HG03520 (cell line): ENCODE data around the gene HCN4.
"Not testable (repeated sequence)": the region's sequence is repeated elsewhere in the genome, so short reads cannot be mapped to it uniquely, and the experiment has no call there.

ENCODE experiments used
- ATAC-seq: cut with Tn5 transposase; IDR thresholded peaks from one replicate; pipeline ENCODE4 v1.9.1; 2021; ENCODE audit warnings: mild to moderate bottlenecking, moderate library complexity; ENCODE audit not compliant: unreplicated experiment

Gene HCN4

DNA sequence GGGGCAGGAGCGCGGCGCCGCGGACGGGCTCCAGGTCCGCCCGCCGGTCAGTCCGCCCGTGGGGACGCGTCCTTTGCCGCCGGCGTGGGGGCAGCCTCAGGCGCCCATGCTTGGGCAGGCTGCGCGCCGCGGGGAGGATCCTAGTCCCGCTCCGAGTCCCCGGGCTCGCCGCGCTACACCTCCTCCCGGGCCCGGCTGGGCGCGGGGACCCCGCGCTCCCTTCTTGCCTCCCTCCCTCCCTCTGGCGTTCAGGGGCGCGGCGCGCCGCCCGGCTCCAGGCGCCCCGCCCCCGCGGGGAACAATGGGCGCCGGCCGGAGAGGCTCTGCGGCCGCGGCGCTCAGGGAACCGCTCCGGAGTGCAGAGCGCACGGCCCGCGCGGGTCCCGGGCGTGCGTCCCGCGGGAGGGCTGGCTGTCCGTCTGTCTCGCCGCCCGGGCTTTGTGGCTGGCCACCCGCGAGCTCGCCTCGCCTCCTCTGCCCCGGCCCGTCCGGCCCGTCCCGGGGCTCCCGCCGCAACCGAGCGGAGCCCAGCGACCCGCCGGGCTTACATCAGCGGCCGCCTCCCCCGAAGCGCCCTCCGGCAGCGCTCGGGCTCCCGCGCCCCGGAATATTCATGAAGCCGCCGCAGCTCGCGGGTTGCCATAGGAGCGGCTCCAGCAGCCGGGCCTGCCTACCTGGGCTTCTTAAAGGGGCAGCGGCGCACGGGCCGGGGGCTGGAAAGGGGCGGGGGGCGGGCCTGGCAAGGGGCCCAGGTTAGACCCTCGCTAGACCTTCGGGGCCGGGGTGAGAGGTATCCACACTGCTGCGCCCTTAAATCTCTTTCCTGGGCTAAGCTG, at the start of gene HCN4:
TSS of gene HCN4 (minus strand) at position 658 of the 836 bp plus-strand sequence. CDS start 688 bp downstream, outside the sequence.
- ATAC-seq = no peak

DNA sequence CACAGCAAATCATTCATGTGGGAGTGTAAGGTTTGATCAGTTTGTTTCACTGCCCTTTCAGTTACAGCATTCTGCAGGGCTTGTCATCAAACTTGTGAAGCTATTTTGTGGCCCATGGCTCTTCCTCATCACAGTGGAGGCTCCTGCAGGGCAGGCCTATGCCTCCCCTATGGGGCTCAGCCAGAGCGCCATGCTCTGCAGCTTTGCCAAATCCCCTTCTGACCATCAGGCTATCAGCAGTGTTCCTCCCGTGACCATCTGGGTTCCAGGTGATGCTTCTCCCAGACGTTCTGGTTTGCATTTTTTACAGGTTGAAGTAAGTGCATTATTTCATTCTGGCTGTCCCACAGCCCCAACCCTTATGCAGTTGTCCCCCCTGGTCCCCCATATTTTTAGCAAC, 46.1 kb upstream of the HCN4 start:
- no peak for ATAC-seq

DNA sequence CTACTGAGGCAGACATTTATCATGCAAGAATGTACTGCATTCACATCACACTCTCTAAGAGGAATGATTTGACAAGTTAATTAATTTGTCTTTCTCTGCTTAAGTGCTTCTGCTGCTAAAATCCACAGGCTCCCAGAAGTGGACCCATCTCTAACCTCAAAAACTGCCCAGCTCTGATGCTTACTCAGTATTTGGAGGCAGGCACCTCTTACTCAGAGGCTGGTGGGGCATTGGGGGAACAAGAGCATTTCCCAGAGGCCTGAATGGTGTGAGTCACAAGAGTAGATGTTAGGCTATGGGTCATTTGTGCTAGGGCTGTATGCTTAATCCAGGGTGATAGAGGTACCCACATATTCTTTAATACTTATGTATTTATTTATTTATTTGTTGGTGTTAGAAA, 34.4 kb upstream of the HCN4 start:
- ATAC-seq = no peak

DNA sequence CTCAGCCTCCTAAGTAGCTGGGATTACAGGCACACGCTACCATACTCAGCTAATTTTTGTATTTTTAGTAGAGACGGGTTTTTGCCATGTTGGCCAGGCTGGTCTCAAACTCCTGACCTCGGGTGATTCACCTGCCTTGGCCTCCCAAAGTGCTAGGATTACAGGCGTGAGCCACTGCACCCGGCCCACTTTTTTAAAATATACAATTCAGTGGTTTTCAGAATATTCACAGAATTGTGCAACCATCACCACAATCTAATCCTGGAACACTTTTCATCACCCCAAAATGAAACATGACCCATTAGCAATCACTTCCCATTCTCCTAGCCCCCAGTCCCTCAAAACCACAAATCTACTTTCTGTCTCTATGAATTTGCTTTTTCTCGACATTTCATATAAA, 31.5 kb upstream of the HCN4 start:
- ATAC-seq = not testable (repeated sequence)

DNA sequence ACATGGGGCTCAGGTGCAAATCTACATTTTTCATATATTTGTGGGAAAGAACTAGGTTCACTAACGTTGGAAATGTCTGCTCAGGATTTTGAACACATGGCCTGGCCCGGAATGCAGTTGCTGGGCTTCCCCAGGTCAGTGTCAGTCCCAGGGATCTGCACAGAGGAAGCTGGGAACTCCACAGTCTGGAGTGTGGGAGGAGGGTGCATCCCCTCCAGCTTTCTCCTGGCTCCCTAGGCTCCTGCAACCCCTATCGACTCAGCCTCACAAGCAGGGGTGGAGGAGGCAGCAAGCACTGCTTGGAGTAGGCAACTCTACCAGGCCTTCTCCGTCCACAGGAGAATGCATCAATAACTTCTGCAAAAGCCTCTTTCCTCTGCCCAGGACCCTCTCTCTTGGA, 30.1 kb upstream of the HCN4 start:
- no peak for ATAC-seq

DNA sequence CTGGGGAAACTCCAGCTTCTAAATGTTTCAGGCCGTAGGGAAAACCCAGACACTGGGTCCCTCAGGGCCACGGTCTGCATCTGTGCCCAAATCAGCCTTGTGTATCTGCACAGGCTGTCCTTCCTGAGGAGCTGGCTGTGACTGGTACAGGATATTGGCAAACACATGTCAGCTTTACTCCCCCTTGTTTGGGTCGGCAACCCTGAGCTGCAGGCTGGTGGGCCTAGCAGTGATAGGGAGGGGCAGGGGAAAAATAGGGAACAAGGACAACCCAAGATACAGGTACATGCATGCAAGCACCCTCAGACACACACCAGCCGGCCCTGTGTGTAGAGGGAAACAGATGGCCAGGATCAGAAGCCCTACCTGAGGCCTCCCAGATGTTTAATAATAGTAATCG, 28.7 kb upstream of the HCN4 start:
- ATAC-seq = no peak

DNA sequence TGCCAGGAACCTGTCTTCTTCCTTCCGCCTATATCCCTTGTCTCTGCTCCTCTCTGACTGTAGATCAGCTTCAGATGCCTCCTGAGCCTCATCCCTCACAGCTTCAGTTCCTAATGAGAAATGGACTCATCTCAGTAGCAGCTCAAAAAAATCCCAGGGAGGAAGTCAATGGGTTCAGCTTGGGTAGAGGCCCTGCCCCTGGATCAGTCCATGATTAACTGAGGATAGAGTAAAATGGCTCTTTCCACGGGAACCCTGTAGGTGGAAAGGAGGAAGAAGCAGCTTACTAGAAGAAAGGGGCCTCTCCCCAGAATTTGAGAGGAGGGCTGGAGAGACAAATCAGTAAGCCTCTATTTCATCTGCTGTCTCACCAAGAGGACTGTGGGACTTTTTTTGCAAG, 26.9 kb upstream of the HCN4 start:
- ATAC-seq = no peak

DNA sequence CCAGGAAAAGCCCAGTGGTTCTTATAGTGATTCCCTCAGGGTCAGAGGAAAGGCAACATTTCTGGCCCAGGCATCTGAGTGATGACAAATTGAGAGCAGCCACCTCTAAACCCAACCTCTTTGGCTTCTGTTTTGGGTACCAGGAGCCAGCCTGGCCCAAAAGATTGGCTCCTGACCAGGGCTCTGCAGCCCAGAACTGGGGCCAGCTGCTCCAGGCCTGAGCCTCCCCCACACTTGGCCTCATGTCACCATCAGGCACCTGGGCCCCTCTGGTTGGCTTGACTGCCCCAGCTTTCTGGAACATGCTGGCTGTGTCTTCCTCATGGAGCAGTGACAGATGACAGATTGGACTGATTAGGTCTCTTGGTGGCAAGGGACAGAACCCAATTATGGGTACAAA, 26.0 kb upstream of the HCN4 start:
- no peak for ATAC-seq

DNA sequence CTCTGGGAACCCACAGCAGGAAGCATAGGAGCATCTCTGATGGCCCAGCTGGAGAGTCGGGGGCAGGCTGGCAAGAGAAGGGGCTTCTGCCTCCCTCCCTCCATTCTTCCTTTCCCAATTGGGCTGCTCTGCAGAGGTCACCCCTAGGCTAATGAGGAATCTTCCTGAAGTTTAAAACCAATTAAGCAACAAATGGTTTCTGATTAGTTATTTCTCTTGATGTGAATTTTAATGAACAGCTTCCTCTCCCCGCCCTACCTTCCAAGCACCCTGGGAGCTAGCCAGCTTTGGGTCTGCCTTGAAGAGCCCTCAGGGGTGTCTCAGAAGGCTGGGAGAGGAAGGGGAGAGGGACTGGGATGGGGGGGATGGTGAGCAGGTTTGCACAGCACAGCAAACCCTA, 24.6 kb upstream of the HCN4 start:
- ATAC-seq = no peak

DNA sequence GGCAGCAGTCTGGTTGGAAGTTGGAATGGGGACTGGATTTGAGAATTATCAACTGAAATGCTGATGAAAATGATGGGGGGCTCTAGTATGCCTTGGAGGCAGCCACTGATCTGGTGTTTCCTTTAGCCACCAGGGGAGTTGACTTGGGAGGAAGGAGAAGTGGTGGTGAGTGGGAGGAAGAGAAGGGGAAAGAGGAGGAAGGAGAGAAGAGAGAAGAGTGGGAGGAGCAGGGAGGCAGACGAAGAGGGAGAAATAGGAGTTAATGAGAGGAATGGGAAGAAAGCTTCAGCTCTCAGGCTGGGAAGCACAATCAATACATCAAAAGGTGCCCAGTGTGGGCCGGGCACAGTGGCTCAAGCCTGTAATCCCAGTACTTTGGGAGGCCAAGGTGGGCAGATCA, 23.3 kb upstream of the HCN4 start:
- no peak for ATAC-seq

DNA sequence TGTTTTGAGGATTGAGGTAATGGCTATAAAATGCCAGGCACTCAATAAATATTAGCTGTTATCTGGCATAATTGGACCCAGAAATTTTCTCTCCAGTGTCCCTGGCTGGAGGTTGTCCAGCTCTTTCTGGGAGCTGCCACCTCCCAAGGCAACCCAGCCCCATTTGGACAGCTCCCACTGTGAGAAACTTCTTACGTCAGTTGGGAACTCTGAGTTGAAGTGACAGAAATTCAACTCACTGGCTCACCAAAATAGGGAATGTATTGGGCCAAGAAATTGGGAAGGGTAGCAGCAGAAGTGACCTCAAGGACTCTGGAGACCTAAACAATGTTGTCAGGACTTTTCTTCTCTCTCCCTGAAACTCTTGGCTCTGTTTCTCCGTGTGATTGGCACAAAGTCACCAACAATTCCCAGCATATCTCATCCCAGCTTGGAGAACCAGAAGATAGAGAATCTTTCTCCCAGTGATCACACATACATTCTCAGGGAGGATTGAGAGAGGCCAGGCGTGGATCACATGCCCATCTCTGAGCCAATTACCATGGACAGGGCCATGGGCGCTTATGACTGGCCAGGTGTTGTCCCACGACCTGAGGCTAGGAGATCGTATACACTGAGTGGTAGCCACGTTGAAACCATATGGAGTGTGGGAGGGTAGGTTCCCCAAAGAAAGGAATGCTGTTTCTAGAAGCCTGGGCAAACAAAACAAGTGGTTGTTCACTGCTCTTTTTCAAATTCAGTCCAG, 22.5 kb upstream of the HCN4 start:
- no peak for ATAC-seq

DNA sequence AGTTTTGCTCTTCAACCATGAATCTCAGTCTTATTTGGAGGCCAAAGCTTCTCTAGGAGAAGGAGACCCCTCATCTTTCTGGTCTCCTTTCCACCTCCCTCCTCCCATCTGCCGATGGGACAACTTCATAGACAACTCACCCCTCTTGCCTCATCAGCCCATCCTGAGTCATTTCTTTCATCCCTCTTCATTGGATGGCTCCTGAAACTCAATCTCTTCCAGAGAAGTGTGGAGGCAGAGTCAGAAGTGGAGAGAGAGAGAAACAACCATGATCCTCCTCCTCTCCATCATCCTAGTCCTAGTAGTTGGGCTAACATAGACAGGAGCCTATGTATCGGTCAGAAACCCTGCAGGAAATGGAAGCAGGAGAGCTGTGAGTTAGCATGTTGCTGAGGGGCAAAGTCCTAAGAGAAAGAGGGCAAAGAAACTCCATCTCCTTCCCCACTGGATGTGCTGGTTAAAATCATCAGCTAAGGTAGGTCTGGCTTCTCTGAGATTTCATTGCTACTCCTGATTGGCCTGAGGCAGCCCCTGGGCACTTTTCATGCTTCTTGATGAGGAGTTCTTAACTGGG, 21.3 kb upstream of the HCN4 start:
- no peak for ATAC-seq

DNA sequence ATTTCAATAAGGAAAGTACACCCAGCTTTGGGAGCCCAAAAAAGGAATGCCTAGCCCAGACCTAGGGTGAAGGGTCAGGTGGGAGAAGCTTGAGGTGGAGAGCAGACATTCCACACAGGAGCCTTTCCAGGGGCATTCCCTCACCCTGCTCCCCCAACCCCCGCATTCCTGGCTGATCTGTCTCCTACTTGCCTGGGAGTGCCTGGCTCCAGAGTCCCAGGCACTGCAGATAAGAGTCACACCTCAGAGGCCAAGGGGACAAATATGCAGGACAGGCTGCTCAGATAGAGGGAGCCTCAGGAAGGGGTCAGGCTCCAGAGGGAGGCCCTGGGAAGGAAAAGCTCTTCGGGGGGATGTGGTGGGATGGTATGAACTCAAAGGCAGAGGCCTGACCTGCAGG, 20.8 kb upstream of the HCN4 start:
- no peak for ATAC-seq

DNA sequence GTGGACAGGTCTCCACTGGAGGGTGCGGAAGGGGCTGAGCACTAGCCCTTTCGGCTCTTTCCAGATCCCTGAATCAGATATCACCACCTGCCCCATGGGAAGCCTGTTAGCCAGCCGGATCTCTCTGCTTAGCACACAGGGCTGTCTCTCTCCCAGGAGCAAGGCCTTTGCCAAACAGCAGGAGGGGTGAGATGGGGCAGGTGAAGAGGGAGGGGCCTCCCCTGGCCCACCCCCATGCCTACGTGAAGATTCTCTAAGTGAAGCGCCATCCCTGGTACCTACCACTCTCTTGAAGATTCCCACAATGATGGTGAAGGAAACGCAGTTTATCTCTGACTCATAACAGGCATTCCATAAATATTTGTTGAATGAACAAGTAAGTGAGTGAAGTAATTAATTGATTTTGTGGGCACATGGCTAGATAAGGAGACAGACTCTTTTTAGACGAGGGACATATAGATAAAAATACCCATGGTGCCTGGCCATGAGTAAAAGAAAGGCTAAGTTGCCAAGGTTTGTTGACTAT, 19.6 kb upstream of the HCN4 start:
- ATAC-seq = no peak

DNA sequence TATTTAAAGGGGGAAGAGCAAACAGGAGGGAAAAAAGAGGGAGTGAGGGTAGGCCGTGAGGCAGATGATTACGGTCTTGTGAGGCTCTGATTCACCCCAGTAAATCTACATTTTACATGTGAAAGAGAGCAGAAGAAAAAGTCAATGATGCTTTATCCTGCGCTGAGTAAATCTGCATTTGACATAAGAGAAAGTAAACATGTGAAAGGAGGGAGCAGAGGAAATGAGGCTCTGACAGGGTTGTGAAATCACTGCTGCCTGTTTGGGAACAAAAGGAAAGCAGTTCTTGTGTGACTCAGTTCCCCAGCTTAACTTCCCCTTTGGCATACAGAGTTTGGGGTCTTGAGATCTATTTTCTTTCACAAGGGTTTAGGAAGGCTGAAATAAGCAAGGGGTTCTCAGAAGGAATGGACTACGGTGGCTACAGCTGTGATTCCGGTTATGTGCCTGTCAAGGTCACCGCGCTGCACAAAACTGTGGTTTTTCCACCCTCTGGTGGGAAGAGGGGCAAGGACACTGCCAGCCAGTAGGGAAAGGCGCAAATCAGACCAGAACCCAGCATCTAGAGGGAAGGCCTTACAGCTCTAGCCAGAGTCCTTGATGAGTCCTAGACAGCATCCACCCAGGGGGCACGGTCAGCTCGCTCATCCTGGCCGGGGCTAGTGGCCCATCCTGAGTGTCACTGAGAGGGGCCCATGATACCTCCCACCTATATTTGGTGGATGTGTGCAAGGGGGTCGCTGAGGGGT, 18.9 kb upstream of the HCN4 start:
- ATAC-seq = no peak

DNA sequence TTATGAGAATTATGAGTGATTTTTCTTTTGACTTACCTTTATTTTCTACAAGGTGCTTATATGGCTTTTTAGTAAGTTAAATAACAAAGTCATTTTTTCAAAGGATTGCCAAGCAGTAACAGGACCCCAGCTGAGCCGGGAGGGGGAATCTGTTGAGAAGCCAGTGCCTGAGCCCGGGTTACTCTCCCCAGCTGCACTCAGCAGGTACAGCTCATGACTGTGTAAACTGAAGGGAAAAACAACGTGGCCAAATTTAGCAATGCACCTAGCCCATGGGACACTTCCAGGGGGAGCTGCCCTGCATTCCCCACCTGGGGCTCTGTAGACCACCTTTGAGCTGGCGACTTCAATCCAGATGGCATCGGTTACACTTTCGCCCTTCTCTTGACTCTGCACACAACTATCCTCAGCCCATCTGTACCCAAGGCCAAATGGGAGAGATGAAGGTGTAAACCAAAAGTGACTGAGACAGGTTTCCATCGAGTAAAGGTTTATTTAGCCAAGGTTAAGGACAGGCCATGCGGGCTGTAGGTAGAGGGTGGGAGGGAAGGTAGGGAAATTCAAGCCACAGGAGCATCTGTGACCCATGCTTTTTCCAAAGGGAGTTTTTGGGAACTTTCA, 18.2 kb upstream of the HCN4 start:
- ATAC-seq = no peak

DNA sequence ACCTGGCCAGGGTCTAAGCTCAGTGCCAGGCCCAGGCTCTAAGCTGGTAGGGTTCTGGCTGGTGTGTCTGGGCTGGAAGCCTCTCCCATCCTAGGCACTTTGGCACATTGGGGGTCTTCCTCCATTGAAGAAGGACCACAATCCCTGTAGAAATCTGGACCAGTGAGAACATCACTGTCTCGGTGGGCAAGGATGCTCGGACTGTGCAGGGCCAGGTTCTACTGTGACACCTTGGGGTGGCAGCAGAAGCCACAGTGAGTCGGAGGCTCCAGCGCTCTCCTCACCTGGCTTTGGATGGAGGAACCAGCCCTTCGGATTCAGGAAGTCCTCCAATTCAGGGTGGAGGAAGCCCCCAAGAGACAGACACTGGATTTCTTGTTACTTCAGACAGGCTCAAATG, 17.5 kb upstream of the HCN4 start:
- ATAC-seq = no peak

DNA sequence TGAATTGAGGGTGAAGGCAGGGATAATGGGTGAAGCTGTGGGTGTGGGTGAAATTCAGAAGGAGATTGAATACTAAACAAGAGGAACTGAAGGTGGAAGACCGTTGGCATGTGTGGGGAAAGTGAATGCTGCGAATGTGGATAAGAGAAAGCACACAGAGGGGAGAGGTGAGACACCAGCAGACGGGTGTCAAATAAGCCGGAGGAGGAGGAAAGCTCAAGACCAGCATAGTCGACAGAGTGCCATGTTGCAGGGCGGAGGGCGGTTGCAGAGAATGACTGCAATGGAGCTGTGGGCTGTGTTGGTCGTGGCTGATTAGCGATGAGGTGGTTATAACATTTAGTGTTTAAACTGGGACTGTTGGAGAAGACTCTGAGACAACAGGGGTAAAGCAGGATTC, 16.4 kb upstream of the HCN4 start:
- ATAC-seq = no peak

DNA sequence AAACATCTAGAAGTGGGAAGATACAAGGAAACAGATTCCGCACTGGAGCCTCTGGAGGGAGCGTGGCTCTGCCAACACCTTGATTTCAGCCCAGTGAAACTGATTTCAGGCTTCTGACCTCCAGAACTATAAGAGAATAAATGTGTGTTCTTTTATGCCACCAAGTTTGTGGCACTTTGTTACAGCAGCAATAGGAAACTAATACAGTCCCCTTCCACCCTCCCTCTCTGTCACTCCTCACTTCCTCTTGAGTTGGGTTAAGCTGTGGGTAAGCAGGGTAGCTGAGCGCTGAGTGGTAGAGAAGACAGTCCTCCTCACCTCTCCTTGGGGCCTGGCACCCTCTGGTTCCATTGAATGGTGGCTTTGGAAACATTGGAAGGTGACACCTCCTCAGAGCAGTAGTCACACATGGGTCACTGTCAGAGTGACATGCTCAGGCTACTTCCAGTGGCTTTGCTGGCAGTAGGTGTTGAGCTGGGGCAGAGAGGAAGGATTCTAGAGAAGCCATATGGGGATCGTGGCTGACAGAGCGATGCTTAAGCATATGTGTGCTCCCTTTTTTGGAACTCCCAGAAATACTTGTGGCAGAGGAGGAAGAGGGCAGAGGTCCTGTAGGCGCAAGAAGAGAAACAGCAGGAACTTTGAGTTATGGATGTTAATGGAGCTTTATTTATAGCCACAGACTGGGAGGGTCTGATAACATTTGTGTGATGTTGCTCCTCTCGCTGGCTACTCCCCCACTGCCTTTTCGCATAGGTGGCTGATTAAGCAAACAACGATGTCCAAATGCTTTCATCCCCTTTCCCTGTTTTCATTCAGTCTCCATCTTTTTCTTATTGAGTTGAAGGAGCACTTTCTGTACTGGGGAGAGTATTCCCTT, 14.8 kb upstream of the HCN4 start:
- no peak for ATAC-seq

DNA sequence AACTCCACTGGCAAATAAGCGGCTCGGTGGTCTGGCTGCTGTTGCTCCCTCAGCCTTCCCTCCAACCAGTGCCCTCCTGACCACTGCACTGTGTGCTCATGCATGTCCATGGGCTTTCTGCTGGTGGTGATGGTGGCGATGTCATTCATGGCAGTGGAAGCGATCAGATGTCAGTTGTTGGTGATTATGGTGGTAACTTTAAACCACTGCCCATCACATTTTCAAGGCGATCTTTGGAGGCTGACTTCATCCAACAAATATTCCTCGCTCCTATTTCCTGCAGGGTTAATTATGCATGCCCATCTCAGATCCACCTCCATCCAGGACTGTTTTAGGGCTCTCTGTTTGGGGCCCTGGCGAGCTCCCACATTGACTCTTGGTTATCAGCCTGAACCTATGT, 13.4 kb upstream of the HCN4 start:
- no peak for ATAC-seq
